GM12878 (cell line): Measurements from ENCODE around the gene FAM131B. TPM values are rescaled to one million over a fixed set of nuclear protein-coding genes. Genes with fewer than 3 reads are reported as not detected.

Source experiments
- ATAC-seq: fragments of 200-7000 bp; cut with Tn5 transposase; 3 replicates; pipeline ENCODE4 v1.9.1; 2020; ENCODE audit warnings: mild to moderate bottlenecking, moderate library complexity
- BruUV-seq: library from RNA; stranded (reverse); fragments of 400-500 nt; replicated peaks from 2 replicates; lab custom pipeline; 2021; lab: Mats Ljungman, UMichigan
- CTCF ChIA-PET: fragments of 300-600 bp; sonication (Branson Sonifier 250); formaldehyde crosslinking; extraction: SDS; loops from one replicate; lab custom pipeline; 2021; ENCODE audit warnings: inconsistent platforms; lab: Yijun Ruan, JAX
- POLR2A ChIA-PET: fragments of 350-600 bp; formaldehyde crosslinking; extraction: SDS; loops from one replicate; lab custom pipeline; 2021; ENCODE audit warnings: inconsistent platforms; lab: Charles Lee
- RAD21 ChIA-PET: fragments of 300-600 bp; sonication (Branson Sonifier 250); formaldehyde crosslinking; loops from one replicate; lab custom pipeline; 2023; ENCODE audit warnings: antibody characterized with exemption; ENCODE audit not compliant: unreplicated experiment; lab: Charles Lee
- SMC1A ChIA-PET: fragments of 300-600 bp; sonication (Branson Sonifier 250); formaldehyde crosslinking; loops from one replicate; lab custom pipeline; 2023; ENCODE audit not compliant: unreplicated experiment, uncharacterized antibody; lab: Charles Lee
- DNase-seq: peaks from one replicate; pipeline ENCODE4 v3.0.0-alpha.2; 2011; ENCODE audit warnings: low read depth, low spot score
- FAIRE-seq: peaks from 3 replicates; lab custom pipeline; 2011; peaks lifted over from hg19 to GRCh38; lab: Jason Lieb, UNC
- H2AFZ ChIP-seq: 2 replicates; pipeline ENCODE4 v1.6.0; 2011; ENCODE audit warnings: low read depth, low read length, control low read depth; ENCODE audit not compliant: control insufficient read depth
- H3K27ac ChIP-seq: 2 replicates; pipeline ENCODE4 v1.5.1; 2011; ENCODE audit warnings: control low read depth; ENCODE audit not compliant: control insufficient read depth, insufficient read depth
- H3K27me3 ChIP-seq, 2 experiments: replicated peaks in 1 of 2; 2 replicates each; pipeline versions ENCODE4 v1.6.0 to v1.6.1; 2011; ENCODE audit warnings: low read length in 1 of 2; ENCODE audit not compliant: control insufficient read depth in 2 of 2, insufficient read depth in 2 of 2
- H3K36me3 ChIP-seq, 2 experiments: 2 replicates each; pipeline ENCODE4 v1.5.1; 2011; ENCODE audit warnings: low read length in 1 of 2; ENCODE audit not compliant: control insufficient read depth in 2 of 2, insufficient read depth in 2 of 2
- H3K4me1 ChIP-seq: 2 replicates; pipeline ENCODE4 v1.6.1; 2011; ENCODE audit warnings: mild to moderate bottlenecking, low read length, moderate library complexity, mixed read lengths; ENCODE audit not compliant: control insufficient read depth, insufficient read depth
- H3K4me2 ChIP-seq: 2 replicates; pipeline ENCODE4 v1.6.0; 2011; ENCODE audit warnings: control low read depth; ENCODE audit not compliant: control insufficient read depth, insufficient read depth
- H3K4me3 ChIP-seq: fragments of 200-600 bp; sonication (generic); 2 replicates; pipeline ENCODE4 v1.5.1; 2016
- H3K79me2 ChIP-seq: 2 replicates; pipeline ENCODE4 v1.6.0; 2011; ENCODE audit warnings: low read length; ENCODE audit not compliant: control insufficient read depth, insufficient read depth
- H3K9ac ChIP-seq: 2 replicates; pipeline ENCODE4 v1.8.0; 2011; ENCODE audit warnings: low read length, control low read depth, mixed read lengths; ENCODE audit not compliant: control insufficient read depth, insufficient read depth
- H3K9me3 ChIP-seq: replicated peaks from 3 replicates; pipeline ENCODE4 v1.5.1; 2011; ENCODE audit warnings: mild to moderate bottlenecking, low read length; ENCODE audit not compliant: control insufficient read depth, insufficient read depth
- H4K20me1 ChIP-seq: 2 replicates; pipeline ENCODE4 v1.6.0; 2011; ENCODE audit not compliant: control insufficient read depth, insufficient read depth
- ETV6 ChIP-seq, 2 experiments: fragments of 450-650 bp in 1 of 2; IDR thresholded peaks in 1 of 2; conservative IDR thresholded peaks in 1 of 2; 2 replicates each; pipeline ENCODE4 v1.6.1; 2014; ENCODE audit warnings: antibody characterized with exemption in 1 of 2, borderline replicate concordance in 1 of 2, low read depth in 1 of 2, mild to moderate bottlenecking in 1 of 2, moderate library complexity in 1 of 2
- IRF4 ChIP-seq: IDR thresholded peaks from 2 replicates; pipeline ENCODE4 v1.6.1; 2011; ENCODE audit warnings: low read depth, low read length
- STAT3 ChIP-seq: IDR thresholded peaks from 2 replicates; pipeline ENCODE4 v1.6.1; 2011; ENCODE audit warnings: low read depth, low read length, improper control_type of control experiment
- SUZ12 ChIP-seq: fragments of 200-600 bp; sonication (generic); IDR thresholded peaks from one replicate; pipeline ENCODE4 v1.6.1; 2018; ENCODE audit warnings: antibody characterized with exemption, mild to moderate bottlenecking; ENCODE audit not compliant: unreplicated experiment
- WGBS: methylation state at CpG from one replicate; pipeline ENCODE4 v1.1.6; 2016; ENCODE audit warnings: low lambda C conversion rate; ENCODE audit not compliant: insufficient replicate concordance, insufficient coverage; ENCODE audit errors: missing lambda C conversion rate; 5-methylcytosine and 5-hydroxymethylcytosine counted together
- in situ Hi-C: fragments of 300-500 bp; cut with MboI; formaldehyde crosslinking; loops from 9 replicates; pipeline ENCODE4 v1.14.3; 2018; ENCODE audit warnings: mixed read lengths
- intact Hi-C: fragments of 100-400 bp; cut with micrococcal nuclease; formaldehyde crosslinking; loops from one replicate; pipeline ENCODE4 v1.14.2; 2022; ENCODE audit not compliant: unreplicated experiment
- microRNA-seq: library from miRNA; unstranded; fragments of <30 nt; microRNA quantifications from one replicate; pipeline ENCODE4, GENCODE V29; 2018
- polyA plus RNA-seq, 11 experiments: library from polyadenylated mRNA; depleted of rRNA in 4 of 11; unstranded in 6 of 11; stranded (reverse) in 5 of 11; fragments of >200 nt; fragmentation: Nextera tagmentation in 4 of 11; fragmentation: Illumina TruSeq in 1 of 11; extraction: Ambion mirVana in 4 of 11; extraction: Trizol in 1 of 11; gene quantifications; 1 replicate in 1 of 11; 2 replicates in 10 of 11; pipeline versions ENCODE4 v1.2.1 to v1.2.3, GENCODE V29; 2011 to 2016; ENCODE audit warnings: inconsistent platforms in 2 of 11, missing spikeins in 2 of 11, low read depth in 1 of 11
- small RNA-seq: library from RNA; depleted of rRNA; stranded (forward); fragments of <200 nt; gene quantifications from one replicate; pipeline ENCODE3, GENCODE V24; 2014
- total RNA-seq, 4 experiments: library from RNA; depleted of rRNA in 3 of 4; stranded (reverse); fragments of >200 nt in 3 of 4; fragmentation: Illumina TruSeq in 1 of 4; extraction: Trizol in 1 of 4; gene quantifications; 2 replicates each; pipeline versions ENCODE4 v1.2.1 to v1.2.3, GENCODE V29; 2013 to 2021

The FAM131B gene
- total and polyA plus RNA-seq, 10 of the 15 experiments (the other 5 are each of a cell fraction or from before 2014, with no cell fraction given): 0.03 to 0.05 TPM; not detected in 8

GRCh38 chr7:143303733-143304132 lies 58.8 kb downstream of the FAM131B start:
- Histone ChIP-seq H4K20me1 (no peaks in the 10 kb centered on the region), H3K27ac (no peak overlapping the region), H3K4me2 (no peak overlapping the region), H3K9ac (no peak overlapping the region), H3K79me2 (no peaks in the 10 kb centered on the region), H3K9me3 (no peaks in the 10 kb centered on the region), H2AFZ (no peak overlapping the region), H3K4me3 (no peak overlapping the region), H3K4me1 (no peaks in the 10 kb centered on the region), H3K36me3 (peaks cover 24 to 43% of the 10 kb centered on the region in 2 experiments), H3K27me3 (no peaks in the 10 kb centered on the region)
- no peak for DNase-seq
- 94% methylated on average over 10 of the region's 10 CpGs for WGBS
- ChIA-PET RAD21 (no interaction called here), SMC1A (no interaction called here), CTCF (interaction anchor here (2.4 to 4.1 kb wide), 2 partner anchors 54 to 64 kb away, joined by 7 to 34 read pairs; no protein-coding TSS in a partner anchor), POLR2A (no interaction called here)
- intact Hi-C loops (no loop called here), in situ Hi-C loops (no loop called here)
- ATAC-seq: no peak
- FAIRE-seq: no peak
- TF ChIP-seq SUZ12: no peak
- TF ChIP-seq ETV6 (conservative IDR thresholded peaks at IDR 0.05 in 1 of 2, IDR thresholded peaks at IDR 0.05 in 1 of 2; ENCODE audit: borderline replicate concordance in 1 of 2, low read depth in 1 of 2): no peak
- TF ChIP-seq IRF4: no peak
- no peak for TF ChIP-seq STAT3
- BruUV-seq: no TSS peak

Small RNAs within 50 kb of the gene (microRNA-seq; reads per million reads assigned to microRNA genes)
- gene MIR6892: not detected

Small RNAs within 50 kb of the gene (small RNA-seq; reads per million reads assigned to genes)
- gene MIR6892: 0.12 reads per million

Other genes starting within 250 kb of the FAM131B start
Only the 7 nearest of the 12 such genes appear.
- 116 and 122 TPM in 2 replicates for gene GSTK1, start 99.3 kb downstream of the FAM131B start, total RNA-seq (2014; rRNA removed)
- gene GSTK1, start 99.3 kb downstream of the FAM131B start, total RNA-seq (2014; rRNA removed; fragmentation: Illumina TruSeq; extraction: Trizol): 76.2 and 78.8 TPM in 2 replicates
- gene GSTK1, start 99.3 kb downstream of the FAM131B start, total RNA-seq (2021): 80.7 and 80.9 TPM in 2 replicates
- gene GSTK1, start 99.3 kb downstream of the FAM131B start, polyA plus RNA-seq (2011; rRNA removed): 80.2 and 104 TPM in 2 replicates
- 96.8 and 136 TPM in 2 replicates for gene GSTK1, start 99.3 kb downstream of the FAM131B start, polyA plus RNA-seq (2014; fragmentation: Illumina TruSeq; extraction: Trizol)
- gene GSTK1, start 99.3 kb downstream of the FAM131B start, polyA plus RNA-seq (2014; fragmentation: Nextera tagmentation; extraction: Ambion mirVana): 100 to 1,000 TPM; 143 to 166 TPM
- 154 and 159 TPM in 2 replicates for gene GSTK1, start 99.3 kb downstream of the FAM131B start, polyA plus RNA-seq (2014; rRNA removed)
- 100 to 1,000 TPM; 122 to 132 TPM for gene GSTK1, start 99.3 kb downstream of the FAM131B start, polyA plus RNA-seq (2016; fragmentation: Nextera tagmentation; extraction: Ambion mirVana)
- gene TMEM139, start 77.8 kb downstream of the FAM131B start, total RNA-seq (2014; rRNA removed): not detected in 2 replicates
- gene TMEM139, start 77.8 kb downstream of the FAM131B start, total RNA-seq (2014; rRNA removed; fragmentation: Illumina TruSeq; extraction: Trizol): 0.31 TPM in 1 of 2 replicates, not detected in the other
- not detected in 2 replicates for gene TMEM139, start 77.8 kb downstream of the FAM131B start, total RNA-seq (2021)
- not detected in 2 replicates for gene TMEM139, start 77.8 kb downstream of the FAM131B start, polyA plus RNA-seq (2011; rRNA removed)
- not detected in 2 replicates for gene TMEM139, start 77.8 kb downstream of the FAM131B start, polyA plus RNA-seq (2014; fragmentation: Illumina TruSeq; extraction: Trizol)
- not detected for gene TMEM139, start 77.8 kb downstream of the FAM131B start, polyA plus RNA-seq (2014; fragmentation: Nextera tagmentation; extraction: Ambion mirVana)
- not detected in 2 replicates for gene TMEM139, start 77.8 kb downstream of the FAM131B start, polyA plus RNA-seq (2014; rRNA removed)
- not detected for gene TMEM139, start 77.8 kb downstream of the FAM131B start, polyA plus RNA-seq (2016; fragmentation: Nextera tagmentation; extraction: Ambion mirVana)
- 20.2 and 20.9 TPM in 2 replicates for gene CASP2, start 74.4 kb downstream of the FAM131B start, total RNA-seq (2014; rRNA removed)
- gene CASP2, start 74.4 kb downstream of the FAM131B start, total RNA-seq (2014; rRNA removed; fragmentation: Illumina TruSeq; extraction: Trizol): 14.1 and 14.2 TPM in 2 replicates
- gene CASP2, start 74.4 kb downstream of the FAM131B start, total RNA-seq (2021): 56.1 and 60.4 TPM in 2 replicates
- gene CASP2, start 74.4 kb downstream of the FAM131B start, polyA plus RNA-seq (2011; rRNA removed): 19.6 and 33.5 TPM in 2 replicates
- gene CASP2, start 74.4 kb downstream of the FAM131B start, polyA plus RNA-seq (2014; fragmentation: Illumina TruSeq; extraction: Trizol): 35.9 and 36.1 TPM in 2 replicates
- gene CASP2, start 74.4 kb downstream of the FAM131B start, polyA plus RNA-seq (2014; fragmentation: Nextera tagmentation; extraction: Ambion mirVana): 10 to 100 TPM; 12.1 to 17.4 TPM
- 21.0 and 22.3 TPM in 2 replicates for gene CASP2, start 74.4 kb downstream of the FAM131B start, polyA plus RNA-seq (2014; rRNA removed)
- 10 to 100 TPM; 30.1 to 34.1 TPM for gene CASP2, start 74.4 kb downstream of the FAM131B start, polyA plus RNA-seq (2016; fragmentation: Nextera tagmentation; extraction: Ambion mirVana)
- not detected in 2 replicates for gene CLCN1, start 46.6 kb downstream of the FAM131B start, total RNA-seq (2014; rRNA removed)
- gene CLCN1, start 46.6 kb downstream of the FAM131B start, total RNA-seq (2014; rRNA removed; fragmentation: Illumina TruSeq; extraction: Trizol): not detected in 2 replicates
- not detected in 2 replicates for gene CLCN1, start 46.6 kb downstream of the FAM131B start, total RNA-seq (2021)
- gene CLCN1, start 46.6 kb downstream of the FAM131B start, polyA plus RNA-seq (2011; rRNA removed): not detected in 2 replicates
- gene CLCN1, start 46.6 kb downstream of the FAM131B start, polyA plus RNA-seq (2014; fragmentation: Illumina TruSeq; extraction: Trizol): not detected in 2 replicates
- gene CLCN1, start 46.6 kb downstream of the FAM131B start, polyA plus RNA-seq (2014; fragmentation: Nextera tagmentation; extraction: Ambion mirVana): not detected
- 0.04 TPM in 1 of 2 replicates, not detected in the other for gene CLCN1, start 46.6 kb downstream of the FAM131B start, polyA plus RNA-seq (2014; rRNA removed)
- gene CLCN1, start 46.6 kb downstream of the FAM131B start, polyA plus RNA-seq (2016; fragmentation: Nextera tagmentation; extraction: Ambion mirVana): under 1 TPM in 1 of 2 experiments, not detected in 1; 0.30 TPM
- 16.5 and 23.2 TPM in 2 replicates for gene ZYX, start 18.6 kb upstream of the FAM131B start, total RNA-seq (2014; rRNA removed)
- 11.8 and 16.6 TPM in 2 replicates for gene ZYX, start 18.6 kb upstream of the FAM131B start, total RNA-seq (2014; rRNA removed; fragmentation: Illumina TruSeq; extraction: Trizol)
- gene ZYX, start 18.6 kb upstream of the FAM131B start, total RNA-seq (2021): 90.5 and 100 TPM in 2 replicates
- 2.4 and 4.5 TPM in 2 replicates for gene ZYX, start 18.6 kb upstream of the FAM131B start, polyA plus RNA-seq (2011; rRNA removed)
- 28.2 and 44.0 TPM in 2 replicates for gene ZYX, start 18.6 kb upstream of the FAM131B start, polyA plus RNA-seq (2014; fragmentation: Illumina TruSeq; extraction: Trizol)
- gene ZYX, start 18.6 kb upstream of the FAM131B start, polyA plus RNA-seq (2014; fragmentation: Nextera tagmentation; extraction: Ambion mirVana): 1 to 10 TPM; 2.1 to 4.0 TPM
- gene ZYX, start 18.6 kb upstream of the FAM131B start, polyA plus RNA-seq (2014; rRNA removed): 32.0 and 47.3 TPM in 2 replicates
- gene ZYX, start 18.6 kb upstream of the FAM131B start, polyA plus RNA-seq (2016; fragmentation: Nextera tagmentation; extraction: Ambion mirVana): 10 to 100 TPM; 66.5 to 82.3 TPM
- gene EPHA1, start 46.1 kb upstream of the FAM131B start, total RNA-seq (2014; rRNA removed): not detected in 2 replicates
- not detected in 2 replicates for gene EPHA1, start 46.1 kb upstream of the FAM131B start, total RNA-seq (2014; rRNA removed; fragmentation: Illumina TruSeq; extraction: Trizol)
- gene EPHA1, start 46.1 kb upstream of the FAM131B start, total RNA-seq (2021): 0.21 and 0.29 TPM in 2 replicates
- 0.11 and 0.13 TPM in 2 replicates for gene EPHA1, start 46.1 kb upstream of the FAM131B start, polyA plus RNA-seq (2011; rRNA removed)
- gene EPHA1, start 46.1 kb upstream of the FAM131B start, polyA plus RNA-seq (2014; fragmentation: Illumina TruSeq; extraction: Trizol): not detected in 2 replicates
- gene EPHA1, start 46.1 kb upstream of the FAM131B start, polyA plus RNA-seq (2014; fragmentation: Nextera tagmentation; extraction: Ambion mirVana): not detected
- gene EPHA1, start 46.1 kb upstream of the FAM131B start, polyA plus RNA-seq (2014; rRNA removed): not detected in 2 replicates
- gene EPHA1, start 46.1 kb upstream of the FAM131B start, polyA plus RNA-seq (2016; fragmentation: Nextera tagmentation; extraction: Ambion mirVana): under 1 TPM; 0.28 to 0.35 TPM
- not detected in 2 replicates for gene TAS2R60, start 80.7 kb upstream of the FAM131B start, total RNA-seq (2014; rRNA removed)
- gene TAS2R60, start 80.7 kb upstream of the FAM131B start, total RNA-seq (2014; rRNA removed; fragmentation: Illumina TruSeq; extraction: Trizol): not detected in 2 replicates
- gene TAS2R60, start 80.7 kb upstream of the FAM131B start, total RNA-seq (2021): not detected in 2 replicates
- not detected in 2 replicates for gene TAS2R60, start 80.7 kb upstream of the FAM131B start, polyA plus RNA-seq (2011; rRNA removed)
- gene TAS2R60, start 80.7 kb upstream of the FAM131B start, polyA plus RNA-seq (2014; fragmentation: Illumina TruSeq; extraction: Trizol): not detected in 2 replicates
- gene TAS2R60, start 80.7 kb upstream of the FAM131B start, polyA plus RNA-seq (2014; fragmentation: Nextera tagmentation; extraction: Ambion mirVana): not detected
- not detected in 2 replicates for gene TAS2R60, start 80.7 kb upstream of the FAM131B start, polyA plus RNA-seq (2014; rRNA removed)
- not detected for gene TAS2R60, start 80.7 kb upstream of the FAM131B start, polyA plus RNA-seq (2016; fragmentation: Nextera tagmentation; extraction: Ambion mirVana)